Heart right ventricle (tissue), 16 donors: ENCODE data around the gene SMYD2. TPM values are rescaled to one million over a fixed set of nuclear protein-coding genes. Genes with fewer than 3 reads are reported as not detected.

Experiments used
- ATAC-seq, 8 donors: fragments of 200-7000 bp; cut with Tn5 transposase; one replicate each; pipeline ENCODE4 v1.9.1; 2020; ENCODE audit warnings: mild to moderate bottlenecking in 8 of 8, moderate library complexity in 8 of 8, moderate number of reproducible peaks in 1 of 8
- DNase-seq, 2 donors: peaks; one replicate each; pipeline ENCODE4 v3.0.0-alpha.2; 2020
- H3K27ac ChIP-seq, 10 donors: fragments of 200-600 bp; sonication (generic) in 2 of 10; one replicate each; pipeline versions ENCODE4 v1.5.0 to v1.8.0; 2020 to 2022; ENCODE audit warnings: mild to moderate bottlenecking in 3 of 10
- H3K27me3 ChIP-seq, 7 donors: fragments of 200-600 bp; one replicate each; pipeline ENCODE4 v1.8.0; 2021 to 2022; ENCODE audit warnings: mild to moderate bottlenecking in 2 of 7
- H3K36me3 ChIP-seq, 9 donors: fragments of 200-600 bp; sonication (generic) in 1 of 9; one replicate each; pipeline versions ENCODE4 v1.5.0 to v1.8.0; 2020 to 2022; ENCODE audit warnings: mild to moderate bottlenecking in 2 of 9
- H3K4me1 ChIP-seq, 9 donors: fragments of 200-600 bp; sonication (generic) in 1 of 9; one replicate each; pipeline versions ENCODE4 v1.5.0 to v1.8.0; 2020 to 2022; ENCODE audit warnings: mild to moderate bottlenecking in 4 of 9
- H3K4me3 ChIP-seq, 10 donors: fragments of 200-600 bp; sonication (generic) in 2 of 10; one replicate each; pipeline versions ENCODE4 v1.5.0 to v1.8.0; 2020 to 2022; ENCODE audit warnings: mild to moderate bottlenecking in 7 of 10, moderate library complexity in 2 of 10
- H3K9me3 ChIP-seq, 11 donors: fragments of 200-600 bp in 10 of 11; sonication (generic) in 2 of 11; one replicate each; pipeline versions ENCODE4 v1.5.0 to v1.8.0; 2013 to 2022; ENCODE audit warnings: mild to moderate bottlenecking in 2 of 11, control low read depth in 1 of 11, moderate library complexity in 1 of 11
- WGBS, 2 donors: extraction: QIAGEN DNeasy Blood & Tissue Kit; methylation state at CpG; one replicate each; pipeline ENCODE4 v1.1.7; 2013; ENCODE audit warnings: inconsistent platforms in 1 of 2; 5-methylcytosine and 5-hydroxymethylcytosine counted together
- intact Hi-C, 10 donors: fragments of 100-400 bp; cut with DNase I; formaldehyde crosslinking; loops; one replicate each; pipeline versions ENCODE4 v1.11.1 to v1.14.2; 2022
- polyA plus RNA-seq, 2 donors: library from polyadenylated mRNA; stranded (reverse); fragments of 200-250 nt; gene quantifications; one replicate each; pipeline ENCODE4 v1.2.3, GENCODE V29; 2013
- total RNA-seq, 10 donors: library from RNA; stranded (reverse); fragmentation: NEBNext Ultra II Directional in 3 of 10; extraction: Animal tissue kit (Norgen Biotek cat#: 25700) in 3 of 10; gene quantifications; one replicate each; pipeline versions ENCODE4 v1.2.1 to v1.2.4, GENCODE V29; 2021 to 2023
- TF ChIP-seq, protein P1 (sequence below), 9 donors: fragments of 200-600 bp; sonication (generic) in 2 of 9; IDR thresholded peaks; one replicate each; pipeline versions ENCODE4 v1.5.0 to v1.8.0; 2021 to 2022; ENCODE audit warnings: antibody characterized with exemption in 9 of 9, mild to moderate bottlenecking in 5 of 9, moderate library complexity in 1 of 9
- donor health status: Arrhythmogenic right ventricular cardiomyopathy.
- donor health status: ischemic (EF 13 %, LVEDD 7.1; RV severe dilation, severe dysfunction).
- donor health status: healthy with polysubstance abuse.
- donor health status: DM: no; HTN: yes; CAD: no.
- donor health status: DM: no; HTN: no; CAD: no.
- donor health status: ischemic (EF 25% LVEDD 6.9; RV normal size, moderate dysfunction).
- donor health status: ischemic (EF 25% LVEDD 5.7; RV mildly dilated, moderate dysfunction).
- donor health status: healthy.
- donor health status: DM: yes; HTN: yes; CAD: no.
- donor health status: Ischemic cardiomyopathy.
- donor health status: ischemic (EF 35%, LVEDD 5.7; RV mildly dilated, moderate dysfunction).
- donor health status: nonischemic (EF 11% LVEDD 7.7; RV severe dilation, severe dysfunction).
- donor health status: DM: yes; HTN: yes; CAD: no.
- donor health status: PGD.
- donor health status: ischemic (EF 29% LVEDD 5.4; RV normal size, mild dysfunction).
- donor health status: nonischemic (EF 23%, LVEDD 6.1; RV moderate dilation, normal function).

The SMYD2 gene
- total and polyA plus RNA-seq, 12 donors: 97.3 to 438 (median 292) TPM

DNA sequence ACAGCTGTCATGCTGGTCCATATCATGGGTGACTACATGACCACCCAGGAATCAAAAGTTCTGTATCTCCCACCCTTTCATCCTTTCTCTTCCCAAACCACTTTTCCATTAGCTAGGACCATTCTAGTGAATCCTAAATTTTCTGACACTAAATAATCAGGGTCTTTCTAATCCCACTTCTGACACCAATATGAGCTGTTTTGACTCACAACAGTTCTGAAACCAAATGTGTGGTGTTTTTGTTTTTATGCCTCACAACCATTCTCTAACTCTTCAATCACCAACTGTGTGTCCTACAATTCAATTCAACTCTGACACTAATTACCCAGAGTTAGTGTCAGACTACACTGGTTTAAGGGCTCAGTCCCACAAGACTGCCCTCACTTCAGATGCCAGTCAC, 63.9 kb downstream of the SMYD2 start:
- intact Hi-C loops: no loop called here
- DNase-seq (no peak), ATAC-seq (no peak)
- Histone ChIP-seq H3K4me1 (peaks cover 0 to 19% (median 0%) of the 10 kb centered on the region in 9 donors), H3K9me3 (peaks cover 0 to 13% (median 0%) of the 10 kb centered on the region in 11 donors), H3K27ac (no peak overlapping the region), H3K36me3 (peaks cover 0 to 52% (median 0%) of the 10 kb centered on the region in 9 donors), H3K27me3 (no peaks in the 10 kb centered on the region), H3K4me3 (no peak overlapping the region)
- TF ChIP-seq, protein P1, sequence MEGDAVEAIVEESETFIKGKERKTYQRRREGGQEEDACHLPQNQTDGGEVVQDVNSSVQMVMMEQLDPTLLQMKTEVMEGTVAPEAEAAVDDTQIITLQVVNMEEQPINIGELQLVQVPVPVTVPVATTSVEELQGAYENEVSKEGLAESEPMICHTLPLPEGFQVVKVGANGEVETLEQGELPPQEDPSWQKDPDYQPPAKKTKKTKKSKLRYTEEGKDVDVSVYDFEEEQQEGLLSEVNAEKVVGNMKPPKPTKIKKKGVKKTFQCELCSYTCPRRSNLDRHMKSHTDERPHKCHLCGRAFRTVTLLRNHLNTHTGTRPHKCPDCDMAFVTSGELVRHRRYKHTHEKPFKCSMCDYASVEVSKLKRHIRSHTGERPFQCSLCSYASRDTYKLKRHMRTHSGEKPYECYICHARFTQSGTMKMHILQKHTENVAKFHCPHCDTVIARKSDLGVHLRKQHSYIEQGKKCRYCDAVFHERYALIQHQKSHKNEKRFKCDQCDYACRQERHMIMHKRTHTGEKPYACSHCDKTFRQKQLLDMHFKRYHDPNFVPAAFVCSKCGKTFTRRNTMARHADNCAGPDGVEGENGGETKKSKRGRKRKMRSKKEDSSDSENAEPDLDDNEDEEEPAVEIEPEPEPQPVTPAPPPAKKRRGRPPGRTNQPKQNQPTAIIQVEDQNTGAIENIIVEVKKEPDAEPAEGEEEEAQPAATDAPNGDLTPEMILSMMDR (IDR thresholded peaks at IDR 0.05): no peak

DNA sequence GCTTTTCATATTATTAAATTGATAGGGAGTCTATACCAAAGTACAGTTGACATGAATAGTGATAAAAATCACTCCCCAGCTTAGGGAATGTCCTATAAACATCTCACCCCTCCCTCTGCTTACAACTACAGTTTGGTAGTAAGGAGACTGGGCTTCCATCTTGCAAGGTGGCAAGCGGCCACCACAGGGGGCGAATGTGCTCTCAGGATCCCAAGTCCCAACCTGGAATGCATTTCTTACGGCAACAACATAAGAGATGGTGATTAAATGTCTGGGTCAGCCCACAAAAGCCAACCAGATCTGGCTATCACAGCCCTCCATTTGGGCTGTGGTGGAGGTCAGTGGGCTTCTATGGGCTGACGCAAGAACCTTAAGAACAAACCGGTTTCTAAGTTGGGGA, 68.0 kb downstream of the SMYD2 start:
- no peak for ATAC-seq
- peaks cover 0 to 13% (median 0%) of the 10 kb centered on the region in 11 donors for H3K9me3 ChIP-seq
- no peak for DNase-seq
- no peak overlapping the region for H3K27ac ChIP-seq
- intact Hi-C loops: no loop called here
- peaks cover 0 to 28% (median 9%) of the 10 kb centered on the region in 9 donors for H3K4me1 ChIP-seq
- TF ChIP-seq, protein P1 (IDR thresholded peaks at IDR 0.05): no peak
- WGBS, 2 donors: 93% methylated on average over 5 of the region's 5 CpGs
- no peaks in the 10 kb centered on the region for H3K27me3 ChIP-seq
- no peak overlapping the region for H3K4me3 ChIP-seq
- peaks cover 0 to 50% (median 0%) of the 10 kb centered on the region in 9 donors for H3K36me3 ChIP-seq

DNA sequence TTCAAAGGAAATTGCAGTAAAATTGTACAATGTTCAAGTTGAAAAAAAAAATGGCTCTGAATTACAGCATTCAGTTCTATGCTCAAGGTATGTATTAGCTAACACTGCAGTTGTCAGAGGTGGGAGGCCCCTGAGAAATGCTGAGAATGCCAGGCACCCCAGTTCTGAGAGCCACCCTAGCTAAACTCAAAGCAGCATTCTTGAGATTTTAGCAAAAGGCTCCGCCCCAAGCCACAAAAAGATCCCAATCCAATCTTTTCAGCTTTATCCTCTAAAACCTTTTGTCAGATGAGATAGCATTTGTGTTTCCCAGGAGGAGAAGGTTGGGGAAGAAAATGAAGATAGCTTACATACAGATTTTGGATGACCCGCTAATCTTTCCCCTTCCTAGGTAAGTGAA, 68.8 kb downstream of the SMYD2 start:
- 90 to 94% methylated on average over 2 of the region's 2 CpGs for WGBS, 2 donors
- Histone ChIP-seq H3K4me3 (no peak overlapping the region), H3K27ac (no peak overlapping the region), H3K9me3 (peaks cover 0 to 9% (median 0%) of the 10 kb centered on the region in 11 donors), H3K4me1 (peaks cover 0 to 28% (median 9%) of the 10 kb centered on the region in 9 donors), H3K36me3 (peaks cover 0 to 48% (median 0%) of the 10 kb centered on the region in 9 donors), H3K27me3 (no peaks in the 10 kb centered on the region)
- TF ChIP-seq, protein P1 (IDR thresholded peaks at IDR 0.05): no peak
- intact Hi-C loops: no loop called here
- ATAC-seq: no peak
- DNase-seq: no peak

DNA sequence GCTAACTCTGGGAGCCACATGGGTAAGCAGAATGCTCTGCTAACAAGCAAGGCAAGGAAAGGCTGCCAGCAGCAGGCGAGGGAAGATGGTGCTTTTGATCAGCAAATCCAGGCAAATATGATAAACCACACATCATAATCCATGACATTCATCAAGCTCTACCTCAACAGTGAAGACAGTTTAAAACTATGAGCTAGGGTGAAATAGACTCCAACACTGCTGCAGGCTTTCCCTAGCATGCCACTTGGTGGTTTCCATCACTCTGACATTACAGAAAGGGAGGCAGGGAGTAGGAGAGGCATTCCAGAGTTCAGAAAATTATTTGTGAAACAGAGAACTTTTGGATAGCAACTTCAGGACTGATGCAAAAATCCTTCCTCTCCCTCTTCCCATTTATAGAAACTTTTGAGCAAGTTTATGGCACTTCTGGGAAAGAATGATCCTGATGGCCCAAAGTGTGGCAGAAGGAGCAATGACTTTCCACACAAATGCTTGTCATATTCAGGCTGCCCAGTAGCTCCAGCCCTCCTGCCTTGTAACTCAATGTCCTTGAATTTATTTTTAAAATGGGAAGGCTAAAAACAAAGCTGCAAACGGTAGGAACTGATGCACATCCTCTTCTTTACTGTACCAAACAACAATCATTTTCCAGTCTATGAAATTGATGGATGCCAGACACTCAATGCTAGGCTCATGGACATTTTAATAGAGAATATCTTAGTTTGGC, 70.8 kb downstream of the SMYD2 start:
- TF ChIP-seq, protein P1 (IDR thresholded peaks at IDR 0.05): no peak
- 54 to 56% methylated on average over 2 of the region's 2 CpGs for WGBS, 2 donors
- intact Hi-C loops: no loop called here
- Histone ChIP-seq H3K27ac (peak overlapping the region in 7 of 10 donors; percentile 17 to 62 (median 48)), H3K36me3 (peaks cover 0 to 54% (median 7%) of the 10 kb centered on the region in 9 donors), H3K9me3 (no peaks in the 10 kb centered on the region), H3K4me3 (no peak overlapping the region), H3K4me1 (peaks cover 0 to 28% (median 9%) of the 10 kb centered on the region in 9 donors), H3K27me3 (no peaks in the 10 kb centered on the region)
- ATAC-seq (peak in 5 of 8 donors; percentile 41 to 72 (median 47)), DNase-seq (no peak)
